Vagina (tissue), 2 donors: ENCODE results near the gene CYB5R4.

Experiments
- POLR2A ChIP-seq, 2 donors: fragments of 450-650 bp; IDR thresholded peaks; one replicate each; pipeline ENCODE4 v1.6.1; 2017; ENCODE audit warnings: antibody characterized with exemption in 2 of 2, mild to moderate bottlenecking in 2 of 2, moderate library complexity in 2 of 2
- POLR2AphosphoS5 ChIP-seq, 2 donors: sonication (generic); formaldehyde crosslinking; IDR thresholded peaks; one replicate each; pipeline ENCODE4 v1.9.0; 2017; ENCODE audit warnings: antibody characterized with exemption in 2 of 2, mild to moderate bottlenecking in 2 of 2, low read depth in 1 of 2; ENCODE audit not compliant: insufficient read depth in 1 of 2
- TF ChIP-seq, protein P1 (sequence below), 3 experiments: fragments of 450-650 bp in 2 of 3; fragments of 200-600 bp in 1 of 3; sonication (generic) in 1 of 3; IDR thresholded peaks; one replicate each; pipeline ENCODE4 v1.5.1; 2017 to 2019; ENCODE audit warnings: antibody characterized with exemption in 3 of 3, mild to moderate bottlenecking in 2 of 3, moderate library complexity in 2 of 3

DNA sequence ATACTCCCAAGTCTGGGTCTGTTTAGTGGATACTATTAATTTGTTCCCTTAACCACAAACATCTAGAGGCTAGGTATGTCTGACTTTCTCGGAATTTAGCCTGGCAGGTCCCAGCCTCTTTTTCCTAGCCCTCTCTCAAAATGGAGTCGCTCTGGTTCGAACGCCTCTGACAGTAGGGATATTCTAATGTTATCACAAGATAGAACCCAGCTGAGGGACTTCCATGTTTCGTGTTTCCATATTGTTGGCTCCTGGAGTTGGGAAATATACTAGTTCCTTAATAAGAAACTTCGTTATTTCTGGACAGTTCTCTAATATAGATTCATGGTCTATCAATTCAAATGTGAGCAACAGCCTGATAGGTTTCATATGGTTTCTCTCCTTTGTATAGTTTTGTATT lies 16.4 kb downstream of the CYB5R4 start:
- TF ChIP-seq, protein P1, sequence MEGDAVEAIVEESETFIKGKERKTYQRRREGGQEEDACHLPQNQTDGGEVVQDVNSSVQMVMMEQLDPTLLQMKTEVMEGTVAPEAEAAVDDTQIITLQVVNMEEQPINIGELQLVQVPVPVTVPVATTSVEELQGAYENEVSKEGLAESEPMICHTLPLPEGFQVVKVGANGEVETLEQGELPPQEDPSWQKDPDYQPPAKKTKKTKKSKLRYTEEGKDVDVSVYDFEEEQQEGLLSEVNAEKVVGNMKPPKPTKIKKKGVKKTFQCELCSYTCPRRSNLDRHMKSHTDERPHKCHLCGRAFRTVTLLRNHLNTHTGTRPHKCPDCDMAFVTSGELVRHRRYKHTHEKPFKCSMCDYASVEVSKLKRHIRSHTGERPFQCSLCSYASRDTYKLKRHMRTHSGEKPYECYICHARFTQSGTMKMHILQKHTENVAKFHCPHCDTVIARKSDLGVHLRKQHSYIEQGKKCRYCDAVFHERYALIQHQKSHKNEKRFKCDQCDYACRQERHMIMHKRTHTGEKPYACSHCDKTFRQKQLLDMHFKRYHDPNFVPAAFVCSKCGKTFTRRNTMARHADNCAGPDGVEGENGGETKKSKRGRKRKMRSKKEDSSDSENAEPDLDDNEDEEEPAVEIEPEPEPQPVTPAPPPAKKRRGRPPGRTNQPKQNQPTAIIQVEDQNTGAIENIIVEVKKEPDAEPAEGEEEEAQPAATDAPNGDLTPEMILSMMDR (IDR thresholded peaks at IDR 0.05) = no peak
- TF ChIP-seq POLR2A (IDR thresholded peaks at IDR 0.05) = no peak
- TF ChIP-seq POLR2AphosphoS5 (IDR thresholded peaks at IDR 0.05; ENCODE audit: insufficient read depth in 1 of 2, low read depth in 1 of 2) = no peak
